Neural cell (in vitro differentiated cells): ENCODE results near the gene ENAH. TPM values are rescaled to one million over a fixed set of nuclear protein-coding genes. Genes with fewer than 3 reads are reported as not detected.

Experiments
- H2AFZ ChIP-seq: fragments of 200-600, 300-800 bp; sonication (generic), shearing (Covaris generic); 2 replicates; pipeline ENCODE4 v1.6.0; 2014; ENCODE audit warnings: low read depth, mild to moderate bottlenecking, antibody characterized with exemption, low read length, moderate library complexity
- H3F3A ChIP-seq: fragments of 200-600 bp; shearing (Covaris generic); 2 replicates; pipeline ENCODE4 v1.6.1; 2016; ENCODE audit warnings: mild to moderate bottlenecking, moderate library complexity, mixed read lengths, antibody characterized with exemption, low read length; ENCODE audit not compliant: insufficient read depth, poor library complexity, severe bottlenecking
- H3K27ac ChIP-seq: fragments of 200-600, 300-800 bp; sonication (generic), shearing (Covaris generic); 2 replicates; pipeline ENCODE4 v1.5.1; 2014; ENCODE audit warnings: mild to moderate bottlenecking, low read length, moderate library complexity
- H3K27me3 ChIP-seq: fragments of 300-800, 200-600 bp; sonication (generic), shearing (Covaris generic); 2 replicates; pipeline ENCODE4 v1.6.0; 2014; ENCODE audit warnings: mild to moderate bottlenecking, low read depth, low read length, moderate library complexity; ENCODE audit not compliant: insufficient read depth
- H3K36me3 ChIP-seq: fragments of 300-800, 200-600 bp; sonication (generic), shearing (Covaris generic); 2 replicates; pipeline ENCODE4 v1.5.1; 2014; ENCODE audit warnings: mild to moderate bottlenecking, antibody characterized with exemption, low read length, moderate library complexity; ENCODE audit not compliant: insufficient read depth
- H3K4me2 ChIP-seq: fragments of 300-800, 200-600 bp; sonication (generic), shearing (Covaris generic); 2 replicates; pipeline ENCODE4 v1.6.0; 2014; ENCODE audit warnings: mild to moderate bottlenecking, low read length
- H3K4me3 ChIP-seq: fragments of 300-800, 200-600 bp; sonication (generic), shearing (Covaris generic); 2 replicates; pipeline ENCODE4 v1.5.1; 2014; ENCODE audit warnings: mild to moderate bottlenecking, low read length, moderate library complexity
- H3K79me2 ChIP-seq: fragments of 200-600 bp; shearing (Covaris generic); replicated peaks from 2 replicates; pipeline ENCODE4 v1.6.0; 2014; ENCODE audit warnings: mild to moderate bottlenecking, low read length, moderate library complexity; ENCODE audit not compliant: insufficient read depth
- H3K9ac ChIP-seq: fragments of 300-800, 200-600 bp; sonication (generic), shearing (Covaris generic); 2 replicates; pipeline ENCODE4 v1.6.1; 2016; ENCODE audit warnings: mild to moderate bottlenecking, low read length, mixed read lengths
- H3K9me2 ChIP-seq: fragments of 200-600 bp; shearing (Covaris generic); 2 replicates; pipeline ENCODE4 v1.6.1; 2016; ENCODE audit warnings: mild to moderate bottlenecking, low read length, mixed read lengths; ENCODE audit not compliant: insufficient read depth
- H3K9me3 ChIP-seq: fragments of 200-600, 300-800 bp; sonication (generic), shearing (Covaris generic); 2 replicates; pipeline ENCODE4 v1.6.1; 2016; ENCODE audit warnings: mild to moderate bottlenecking, mixed run types, low read length, moderate library complexity, mixed read lengths
- H4K20me1 ChIP-seq: fragments of 200-600 bp; shearing (Covaris generic); 2 replicates; pipeline ENCODE4 v1.6.1; 2016; ENCODE audit warnings: mild to moderate bottlenecking, mixed run types; ENCODE audit not compliant: insufficient read depth
- EP300 ChIP-seq: fragments of 450-650 bp; conservative IDR thresholded peaks from 2 replicates; pipeline ENCODE4 v1.6.1; 2014; ENCODE audit warnings: antibody characterized with exemption, mild to moderate bottlenecking, moderate library complexity; ENCODE audit not compliant: poor library complexity, severe bottlenecking
- EZH2 ChIP-seq: fragments of 200-600, 300-800 bp; shearing (Covaris generic), sonication (generic); IDR thresholded peaks from 2 replicates; pipeline ENCODE4 v1.6.1; 2014; ENCODE audit warnings: antibody characterized with exemption, low read length, borderline replicate concordance, mild to moderate bottlenecking; ENCODE audit not compliant: insufficient read depth, poor library complexity, severe bottlenecking
- MXI1 ChIP-seq: fragments of 450-650 bp; conservative IDR thresholded peaks from 2 replicates; pipeline ENCODE4 v1.6.1; 2014; ENCODE audit warnings: antibody characterized with exemption, mild to moderate bottlenecking; ENCODE audit not compliant: poor library complexity, severe bottlenecking
- POLR2AphosphoS5 ChIP-seq: IDR thresholded peaks from 2 replicates; pipeline ENCODE4 v1.6.1; 2012
- RAD21 ChIP-seq: fragments of 450-650 bp; conservative IDR thresholded peaks from 2 replicates; pipeline ENCODE4 v1.6.1; 2014; ENCODE audit warnings: antibody characterized with exemption, mild to moderate bottlenecking, moderate library complexity
- SMC3 ChIP-seq: fragments of 450-650 bp; conservative IDR thresholded peaks from 2 replicates; pipeline ENCODE4 v1.6.1; 2014; ENCODE audit warnings: antibody characterized with exemption, mild to moderate bottlenecking, moderate library complexity; ENCODE audit not compliant: poor library complexity
- TAF1 ChIP-seq: IDR thresholded peaks from 2 replicates; pipeline ENCODE4 v1.6.1; 2012; ENCODE audit warnings: low read depth
- polyA plus RNA-seq: library from polyadenylated mRNA; depleted of rRNA; stranded (reverse); fragments of >200 nt; gene quantifications from 2 replicates; pipeline ENCODE4 v1.2.3, GENCODE V29; 2014
- TF ChIP-seq, protein P1 (sequence below): fragments of 450-650 bp; IDR thresholded peaks from 2 replicates; pipeline ENCODE4 v1.5.1; 2014; ENCODE audit warnings: antibody characterized with exemption, mild to moderate bottlenecking, moderate library complexity; ENCODE audit not compliant: poor library complexity, severe bottlenecking
- TF ChIP-seq, protein P2 (sequence below): IDR thresholded peaks from 2 replicates; pipeline ENCODE4 v1.6.1; 2012; ENCODE audit warnings: borderline replicate concordance

Gene ENAH
- polyA plus RNA-seq, 1 donor from 2014 or later, result 58.4 TPM

DNA sequence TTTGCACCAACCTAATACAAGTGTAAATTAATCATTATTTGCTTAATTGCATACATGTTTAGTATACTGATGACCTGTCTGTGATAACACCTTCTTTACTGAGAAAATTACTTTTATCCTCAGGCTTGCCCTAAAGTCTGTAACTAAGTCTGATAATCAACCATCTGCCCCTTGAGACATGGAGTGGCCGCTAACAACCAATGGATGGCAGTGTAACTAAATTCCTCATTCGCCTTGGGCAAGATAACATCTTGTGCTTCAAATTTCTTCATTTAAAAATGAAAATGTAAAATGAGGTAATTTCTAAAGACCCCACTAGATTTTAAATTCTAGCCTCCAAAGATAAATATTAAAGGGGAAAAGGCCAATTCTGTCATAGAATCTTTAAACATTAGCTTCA lies 85.1 kb downstream of the ENAH start:
- Histone ChIP-seq H3K9ac (no peak overlapping the region), H3K4me2 (no peak overlapping the region), H3K36me3 (no peaks in the 10 kb centered on the region), H2AFZ (no peak overlapping the region), H3K27me3 (no peaks in the 10 kb centered on the region), H3K27ac (no peak overlapping the region), H3K9me2 (no peaks in the 10 kb centered on the region), H3K9me3 (no peaks in the 10 kb centered on the region), H3K4me3 (no peak overlapping the region), H3F3A (no peaks in the 10 kb centered on the region), H4K20me1 (peaks cover 3% of the 10 kb centered on the region), H3K79me2 (peaks cover 58% of the 10 kb centered on the region)
- TF ChIP-seq SMC3 (no peak), RAD21 (no peak), TAF1 (no peak), POLR2AphosphoS5 (no peak), EP300 (no peak), MXI1 (no peak), EZH2 (no peak)
- TF ChIP-seq, protein P1, sequence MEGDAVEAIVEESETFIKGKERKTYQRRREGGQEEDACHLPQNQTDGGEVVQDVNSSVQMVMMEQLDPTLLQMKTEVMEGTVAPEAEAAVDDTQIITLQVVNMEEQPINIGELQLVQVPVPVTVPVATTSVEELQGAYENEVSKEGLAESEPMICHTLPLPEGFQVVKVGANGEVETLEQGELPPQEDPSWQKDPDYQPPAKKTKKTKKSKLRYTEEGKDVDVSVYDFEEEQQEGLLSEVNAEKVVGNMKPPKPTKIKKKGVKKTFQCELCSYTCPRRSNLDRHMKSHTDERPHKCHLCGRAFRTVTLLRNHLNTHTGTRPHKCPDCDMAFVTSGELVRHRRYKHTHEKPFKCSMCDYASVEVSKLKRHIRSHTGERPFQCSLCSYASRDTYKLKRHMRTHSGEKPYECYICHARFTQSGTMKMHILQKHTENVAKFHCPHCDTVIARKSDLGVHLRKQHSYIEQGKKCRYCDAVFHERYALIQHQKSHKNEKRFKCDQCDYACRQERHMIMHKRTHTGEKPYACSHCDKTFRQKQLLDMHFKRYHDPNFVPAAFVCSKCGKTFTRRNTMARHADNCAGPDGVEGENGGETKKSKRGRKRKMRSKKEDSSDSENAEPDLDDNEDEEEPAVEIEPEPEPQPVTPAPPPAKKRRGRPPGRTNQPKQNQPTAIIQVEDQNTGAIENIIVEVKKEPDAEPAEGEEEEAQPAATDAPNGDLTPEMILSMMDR, result peak; percentile 19

DNA sequence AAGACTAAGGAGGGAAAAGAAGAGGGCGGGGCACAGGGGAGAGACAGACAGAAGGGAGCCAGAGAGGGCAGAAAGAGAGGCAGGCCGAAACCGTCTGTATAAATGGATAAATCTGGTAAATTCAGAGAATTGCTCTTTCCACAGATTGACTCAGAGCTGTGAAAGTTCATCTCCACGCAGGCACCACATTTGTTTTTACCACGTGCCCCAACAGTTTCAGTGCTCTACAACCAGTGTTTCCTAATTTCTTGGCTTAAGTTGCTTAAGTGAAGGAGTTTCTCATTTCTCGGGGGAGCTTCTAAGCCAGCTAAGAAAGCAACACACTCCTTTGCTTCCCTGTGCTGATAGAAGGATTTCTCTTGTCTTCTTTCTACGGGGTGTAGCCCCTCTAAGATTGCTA lies 87.1 kb downstream of the ENAH start:
- Histone ChIP-seq H3K9me2 (no peaks in the 10 kb centered on the region), H3K36me3 (no peaks in the 10 kb centered on the region), H3K27ac (no peak overlapping the region), H3K27me3 (no peaks in the 10 kb centered on the region), H3F3A (no peaks in the 10 kb centered on the region), H3K79me2 (peaks cover 40% of the 10 kb centered on the region), H3K9me3 (no peaks in the 10 kb centered on the region), H2AFZ (no peak overlapping the region), H3K4me2 (no peak overlapping the region), H4K20me1 (peaks cover 3% of the 10 kb centered on the region), H3K9ac (no peak overlapping the region), H3K4me3 (no peak overlapping the region)
- TF ChIP-seq MXI1 (no peak), POLR2AphosphoS5 (no peak), EZH2 (no peak), SMC3 (no peak), EP300 (no peak), RAD21 (no peak), TAF1 (no peak)
- TF ChIP-seq, protein P2, sequence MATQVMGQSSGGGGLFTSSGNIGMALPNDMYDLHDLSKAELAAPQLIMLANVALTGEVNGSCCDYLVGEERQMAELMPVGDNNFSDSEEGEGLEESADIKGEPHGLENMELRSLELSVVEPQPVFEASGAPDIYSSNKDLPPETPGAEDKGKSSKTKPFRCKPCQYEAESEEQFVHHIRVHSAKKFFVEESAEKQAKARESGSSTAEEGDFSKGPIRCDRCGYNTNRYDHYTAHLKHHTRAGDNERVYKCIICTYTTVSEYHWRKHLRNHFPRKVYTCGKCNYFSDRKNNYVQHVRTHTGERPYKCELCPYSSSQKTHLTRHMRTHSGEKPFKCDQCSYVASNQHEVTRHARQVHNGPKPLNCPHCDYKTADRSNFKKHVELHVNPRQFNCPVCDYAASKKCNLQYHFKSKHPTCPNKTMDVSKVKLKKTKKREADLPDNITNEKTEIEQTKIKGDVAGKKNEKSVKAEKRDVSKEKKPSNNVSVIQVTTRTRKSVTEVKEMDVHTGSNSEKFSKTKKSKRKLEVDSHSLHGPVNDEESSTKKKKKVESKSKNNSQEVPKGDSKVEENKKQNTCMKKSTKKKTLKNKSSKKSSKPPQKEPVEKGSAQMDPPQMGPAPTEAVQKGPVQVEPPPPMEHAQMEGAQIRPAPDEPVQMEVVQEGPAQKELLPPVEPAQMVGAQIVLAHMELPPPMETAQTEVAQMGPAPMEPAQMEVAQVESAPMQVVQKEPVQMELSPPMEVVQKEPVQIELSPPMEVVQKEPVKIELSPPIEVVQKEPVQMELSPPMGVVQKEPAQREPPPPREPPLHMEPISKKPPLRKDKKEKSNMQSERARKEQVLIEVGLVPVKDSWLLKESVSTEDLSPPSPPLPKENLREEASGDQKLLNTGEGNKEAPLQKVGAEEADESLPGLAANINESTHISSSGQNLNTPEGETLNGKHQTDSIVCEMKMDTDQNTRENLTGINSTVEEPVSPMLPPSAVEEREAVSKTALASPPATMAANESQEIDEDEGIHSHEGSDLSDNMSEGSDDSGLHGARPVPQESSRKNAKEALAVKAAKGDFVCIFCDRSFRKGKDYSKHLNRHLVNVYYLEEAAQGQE, result no peak
- TF ChIP-seq, protein P1, result no peak
